ENCODE results near the gene PCYOX1L. TPM values are rescaled to one million over a fixed set of nuclear protein-coding genes. Genes with fewer than 3 reads are reported as not detected.

Gene PCYOX1L
- total RNA-seq, 1 experiment from 2014 or later = 4.8 TPM

- no peak for DNase-seq (ENCODE audit: low read depth)
These were observed 24.0 kb upstream of the PCYOX1L start for GRCh38 chr5:149333711-149334443.

- DNase-seq (ENCODE audit: low read depth) = no peak
These were observed 20.1 kb upstream of the PCYOX1L start for GRCh38 chr5:149337736-149338135.

- no peak for DNase-seq (ENCODE audit: low read depth)
These were observed 19.5 kb upstream of the PCYOX1L start for GRCh38 chr5:149338364-149338763.

- DNase-seq (ENCODE audit: low read depth) = no peak
These were observed 16.9 kb upstream of the PCYOX1L start for GRCh38 chr5:149340920-149341319.

DNA sequence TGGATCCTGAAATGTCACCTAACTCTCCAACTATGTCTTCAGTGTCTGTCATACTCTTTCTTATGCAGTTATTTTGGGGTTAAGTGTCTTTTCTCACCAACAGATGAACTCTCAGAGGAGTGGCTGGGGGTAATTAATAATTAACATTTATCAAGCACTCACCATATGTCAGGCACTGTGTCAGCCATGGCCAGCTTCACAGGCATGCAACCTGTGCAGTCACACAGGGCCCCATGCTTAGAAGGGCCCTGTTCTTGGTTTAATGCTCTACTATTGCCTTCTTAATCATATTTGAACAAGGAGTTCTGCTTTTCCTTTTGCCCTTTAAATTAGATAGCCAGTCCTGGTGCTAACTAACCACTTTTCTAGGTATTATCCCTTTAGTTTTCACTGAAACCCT is 16.0 kb upstream of the PCYOX1L start:
- no peak for DNase-seq (ENCODE audit: low read depth)

GRCh38 chr5:149344151-149344550 is 13.7 kb upstream of the PCYOX1L start:
- DNase-seq (ENCODE audit: low read depth) = no peak

DNA sequence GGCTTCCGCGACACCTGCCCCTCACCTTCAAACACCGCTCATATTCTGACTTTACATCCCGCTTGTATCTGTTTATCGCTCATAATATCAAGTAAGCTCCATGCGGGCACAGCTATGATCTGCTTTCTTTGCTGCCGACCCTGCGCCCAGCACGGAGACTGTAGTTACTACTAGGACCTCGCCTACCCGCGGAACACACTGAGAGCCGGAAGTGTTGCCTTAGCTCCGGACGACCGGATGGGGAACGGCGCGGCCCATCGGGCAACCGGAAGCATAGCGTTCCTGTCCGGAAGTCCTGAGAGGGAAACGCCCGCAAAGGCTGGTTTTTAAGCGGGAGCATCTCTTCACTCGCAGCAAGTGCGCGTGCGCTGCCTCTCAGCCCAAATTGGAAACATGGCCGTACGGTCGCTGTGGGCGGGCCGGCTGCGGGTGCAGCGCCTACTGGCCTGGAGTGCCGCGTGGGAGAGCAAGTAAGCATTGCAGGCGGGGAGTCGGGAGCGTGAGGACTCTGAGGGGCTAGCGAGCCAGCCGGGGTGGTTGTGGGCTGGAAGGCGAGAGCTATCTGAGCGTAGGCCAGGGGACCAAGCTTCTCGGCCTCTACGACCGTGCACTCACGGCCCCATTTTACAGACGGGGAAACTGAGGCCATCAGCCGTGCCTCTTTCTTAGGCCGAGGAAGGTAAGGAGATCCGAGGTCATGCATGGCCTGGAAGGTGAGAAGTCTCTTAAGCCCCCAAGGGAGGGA is 12.5 kb upstream of the PCYOX1L start, which contains the start of gene GRPEL2:
Gene GRPEL2 (plus strand): TSS at position 353 of the 745 bp plus-strand sequence. CDS start 41 bp downstream, at position 394.
- DNase-seq (ENCODE audit: low read depth) = peak; percentile 95

DNA sequence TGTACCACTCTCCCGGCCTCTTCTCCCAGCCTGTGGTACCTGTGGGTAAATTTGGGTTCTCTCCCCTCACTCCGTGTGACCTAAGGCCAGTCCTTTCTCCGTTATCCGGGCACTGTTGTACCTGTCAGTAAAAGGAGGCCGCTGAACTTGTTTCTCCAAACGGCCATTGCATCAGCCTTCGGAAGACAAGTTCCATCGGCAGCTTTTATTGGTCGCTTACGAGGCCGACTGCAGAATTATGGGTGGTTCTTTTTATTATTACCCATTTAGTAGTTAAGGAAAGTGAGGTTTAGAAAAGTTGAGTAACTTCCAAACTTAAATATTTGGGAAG is 12.0 kb upstream of the PCYOX1L start:
- no peak for DNase-seq (ENCODE audit: low read depth)

- DNase-seq (ENCODE audit: low read depth) = no peak
These were observed 9.3 kb upstream of the PCYOX1L start for GRCh38 chr5:149348518-149348917.

- DNase-seq (ENCODE audit: low read depth) = no peak
These were observed 8.5 kb upstream of the PCYOX1L start for GRCh38 chr5:149349382-149349781.

- DNase-seq (ENCODE audit: low read depth) = no peak
These were observed 5.7 kb upstream of the PCYOX1L start for GRCh38 chr5:149352169-149352568.

DNA sequence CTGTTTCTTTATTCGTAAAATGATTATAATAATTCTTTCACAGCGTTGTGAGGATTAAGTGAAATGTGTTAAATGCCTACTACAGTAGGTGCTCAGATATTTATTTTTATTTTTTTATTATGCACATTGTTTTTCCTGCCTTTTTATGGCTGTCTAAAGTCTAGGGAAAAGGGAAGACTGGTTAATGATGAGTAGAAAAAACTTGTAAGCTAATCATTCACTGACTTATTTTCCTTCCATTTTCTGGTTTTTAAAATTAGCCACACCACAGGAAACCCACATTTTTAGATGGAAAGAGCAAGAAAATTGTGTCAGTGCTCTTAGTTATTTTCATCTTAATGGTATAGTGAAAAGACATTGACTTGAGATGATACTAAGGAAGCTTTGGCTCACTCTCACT is 3.9 kb upstream of the PCYOX1L start:
- no peak for DNase-seq (ENCODE audit: low read depth)

DNA sequence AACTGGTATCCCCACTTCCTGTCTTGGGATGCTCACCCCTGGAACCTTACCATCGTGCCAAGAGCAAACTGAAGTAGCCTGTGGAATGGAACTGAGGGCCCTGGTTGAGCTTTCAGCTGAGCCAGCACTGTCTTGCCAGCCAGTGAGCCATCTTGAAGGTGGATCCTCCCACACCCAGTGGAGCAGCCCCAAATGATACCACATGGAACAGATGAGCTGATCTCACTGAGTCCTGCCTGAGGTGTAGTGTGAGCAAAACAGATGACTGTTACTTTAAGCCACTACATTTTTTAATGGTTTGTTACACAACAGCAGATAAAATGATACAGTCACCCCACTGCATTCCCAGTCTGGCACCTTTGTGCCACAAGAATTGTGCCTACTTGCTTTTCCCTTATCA is 2.2 kb upstream of the PCYOX1L start:
- no peak for DNase-seq (ENCODE audit: low read depth)

GRCh38 chr5:149356391-149356790 is 1.5 kb upstream of the PCYOX1L start:
- no peak for DNase-seq (ENCODE audit: low read depth)

GRCh38 chr5:149358294-149358651 is 427 bp downstream of the PCYOX1L start:
- DNase-seq (ENCODE audit: low read depth) = no peak

DNA sequence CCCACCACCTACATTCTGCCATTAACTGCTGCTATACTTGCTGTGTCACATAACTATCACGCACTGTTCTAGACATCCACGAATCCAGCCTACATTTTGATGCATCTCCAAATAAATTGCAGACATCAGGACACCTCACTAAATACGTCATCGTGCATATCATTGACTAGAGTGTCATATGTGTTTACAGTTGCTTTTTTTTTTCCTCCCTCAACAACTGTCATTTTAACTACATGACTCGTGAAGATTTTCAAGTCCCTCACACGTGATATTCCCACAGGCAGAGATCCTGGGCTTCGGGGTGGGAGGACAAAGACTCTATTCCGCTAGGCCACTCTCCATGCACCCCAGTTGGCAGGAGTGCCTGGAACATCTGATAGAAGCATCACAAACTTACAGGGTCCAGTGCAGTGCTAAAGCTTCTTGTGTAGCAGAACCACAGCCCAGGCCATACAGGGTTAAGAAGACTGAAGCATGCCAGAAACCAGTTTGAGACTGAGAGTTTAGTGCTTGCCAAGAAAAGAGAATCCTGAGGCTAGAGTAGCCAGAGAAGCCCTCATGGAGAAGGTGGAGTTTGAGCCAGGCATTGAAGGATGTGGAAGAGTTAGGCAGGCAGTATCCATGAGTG is 1.1 kb downstream of the PCYOX1L start:
- no peak for DNase-seq (ENCODE audit: low read depth)

- no peak for DNase-seq (ENCODE audit: low read depth)
These were observed 2.4 kb downstream of the PCYOX1L start for GRCh38 chr5:149360272-149360671.

- DNase-seq (ENCODE audit: low read depth) = no peak
These were observed 4.7 kb downstream of the PCYOX1L start for GRCh38 chr5:149362541-149362940.

GRCh38 chr5:149363358-149363757 is 5.5 kb downstream of the PCYOX1L start:
- DNase-seq (ENCODE audit: low read depth) = no peak

DNA sequence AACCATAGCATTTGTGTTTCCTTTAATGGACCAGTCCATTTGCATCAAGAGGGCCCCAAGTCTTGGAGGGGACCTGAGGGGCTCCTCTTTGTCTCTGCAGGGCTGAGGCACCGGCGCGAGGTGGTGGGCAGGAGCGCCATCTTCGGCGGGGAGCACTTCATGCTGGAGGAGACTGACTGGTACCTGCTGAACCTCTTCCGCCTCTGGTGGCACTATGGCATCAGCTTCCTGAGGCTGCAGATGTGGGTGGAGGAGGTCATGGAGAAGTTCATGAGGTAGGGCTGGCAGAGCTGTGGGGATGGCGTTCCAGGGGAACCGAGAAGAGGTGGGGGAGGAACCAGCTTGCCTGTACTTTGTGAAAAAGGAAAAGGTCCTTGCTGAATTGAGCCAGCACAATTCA is 6.1 kb downstream of the PCYOX1L start:
- no peak for DNase-seq (ENCODE audit: low read depth)

DNA sequence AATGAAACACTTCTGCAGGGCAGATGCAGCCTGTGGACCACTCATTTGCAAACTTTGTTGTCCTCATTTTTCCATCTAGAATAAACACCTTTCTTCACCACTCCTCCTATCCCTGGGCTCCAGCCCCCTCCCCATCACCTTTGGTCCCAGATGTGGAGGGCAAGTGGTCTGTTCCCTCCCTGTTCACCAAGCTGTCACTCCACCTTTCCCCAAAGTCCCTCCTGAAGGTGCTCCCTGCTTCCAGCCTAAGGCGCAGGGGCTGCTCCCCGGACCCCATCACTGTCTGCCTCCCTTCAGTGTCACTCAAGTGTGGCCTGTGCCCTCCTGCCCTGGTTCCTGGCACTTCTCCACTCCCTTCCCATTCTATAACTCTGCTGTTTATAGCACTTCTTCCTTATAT is 6.9 kb downstream of the PCYOX1L start:
- no peak for DNase-seq (ENCODE audit: low read depth)

- DNase-seq (ENCODE audit: low read depth) = no peak
These were observed 7.6 kb downstream of the PCYOX1L start for GRCh38 chr5:149365418-149365817.
